ENCODE measurements around the gene LTBP3. TPM values are rescaled to one million over a fixed set of nuclear protein-coding genes. Genes with fewer than 3 reads are reported as not detected.

LTBP3 gene
- polyA plus RNA-seq, 1 of the 3 experiments (the other 2 are of a cell fraction): 167 TPM

GRCh38 chr11:65493367-65494176 is 64.6 kb downstream of the LTBP3 start (continued):
- TF ChIP-seq FOXJ3 (CRISPR knock-in tag; IDR thresholded peaks at IDR 0.05) (no peak), RCOR1 (IDR thresholded peaks at IDR 0.05; ENCODE audit: low read length) (no peak), JUND (IDR thresholded peaks at IDR 0.05) (peak; percentile 63; the same call in 1 of the 2 replicates), CTCF (IDR thresholded peaks at IDR 0.05) (no peak), SMC3 (IDR thresholded peaks at IDR 0.05; ENCODE audit: low read depth, low read length) (no peak), TAF1 (IDR thresholded peaks at IDR 0.05; ENCODE audit: borderline replicate concordance, low read depth, low read length) (peak; percentile 44; the same call in 1 of the 2 replicates), FOSL2 (IDR thresholded peaks at IDR 0.05; ENCODE audit: borderline replicate concordance, low read depth) (peak; percentile 61; the same call in 1 of the 2 replicates), MXI1 (IDR thresholded peaks at IDR 0.05; ENCODE audit: low read depth, low read length) (no peak)
- TF ChIP-seq, protein P1, sequence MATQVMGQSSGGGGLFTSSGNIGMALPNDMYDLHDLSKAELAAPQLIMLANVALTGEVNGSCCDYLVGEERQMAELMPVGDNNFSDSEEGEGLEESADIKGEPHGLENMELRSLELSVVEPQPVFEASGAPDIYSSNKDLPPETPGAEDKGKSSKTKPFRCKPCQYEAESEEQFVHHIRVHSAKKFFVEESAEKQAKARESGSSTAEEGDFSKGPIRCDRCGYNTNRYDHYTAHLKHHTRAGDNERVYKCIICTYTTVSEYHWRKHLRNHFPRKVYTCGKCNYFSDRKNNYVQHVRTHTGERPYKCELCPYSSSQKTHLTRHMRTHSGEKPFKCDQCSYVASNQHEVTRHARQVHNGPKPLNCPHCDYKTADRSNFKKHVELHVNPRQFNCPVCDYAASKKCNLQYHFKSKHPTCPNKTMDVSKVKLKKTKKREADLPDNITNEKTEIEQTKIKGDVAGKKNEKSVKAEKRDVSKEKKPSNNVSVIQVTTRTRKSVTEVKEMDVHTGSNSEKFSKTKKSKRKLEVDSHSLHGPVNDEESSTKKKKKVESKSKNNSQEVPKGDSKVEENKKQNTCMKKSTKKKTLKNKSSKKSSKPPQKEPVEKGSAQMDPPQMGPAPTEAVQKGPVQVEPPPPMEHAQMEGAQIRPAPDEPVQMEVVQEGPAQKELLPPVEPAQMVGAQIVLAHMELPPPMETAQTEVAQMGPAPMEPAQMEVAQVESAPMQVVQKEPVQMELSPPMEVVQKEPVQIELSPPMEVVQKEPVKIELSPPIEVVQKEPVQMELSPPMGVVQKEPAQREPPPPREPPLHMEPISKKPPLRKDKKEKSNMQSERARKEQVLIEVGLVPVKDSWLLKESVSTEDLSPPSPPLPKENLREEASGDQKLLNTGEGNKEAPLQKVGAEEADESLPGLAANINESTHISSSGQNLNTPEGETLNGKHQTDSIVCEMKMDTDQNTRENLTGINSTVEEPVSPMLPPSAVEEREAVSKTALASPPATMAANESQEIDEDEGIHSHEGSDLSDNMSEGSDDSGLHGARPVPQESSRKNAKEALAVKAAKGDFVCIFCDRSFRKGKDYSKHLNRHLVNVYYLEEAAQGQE (IDR thresholded peaks at IDR 0.05; ENCODE audit: low read depth, low read length): peak; percentile 34
- TF ChIP-seq, protein P2, sequence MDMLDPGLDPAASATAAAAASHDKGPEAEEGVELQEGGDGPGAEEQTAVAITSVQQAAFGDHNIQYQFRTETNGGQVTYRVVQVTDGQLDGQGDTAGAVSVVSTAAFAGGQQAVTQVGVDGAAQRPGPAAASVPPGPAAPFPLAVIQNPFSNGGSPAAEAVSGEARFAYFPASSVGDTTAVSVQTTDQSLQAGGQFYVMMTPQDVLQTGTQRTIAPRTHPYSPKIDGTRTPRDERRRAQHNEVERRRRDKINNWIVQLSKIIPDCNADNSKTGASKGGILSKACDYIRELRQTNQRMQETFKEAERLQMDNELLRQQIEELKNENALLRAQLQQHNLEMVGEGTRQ (IDR thresholded peaks at IDR 0.05; ENCODE audit: borderline replicate concordance, low read depth, low read length): no peak
- TF ChIP-seq, protein P3, sequence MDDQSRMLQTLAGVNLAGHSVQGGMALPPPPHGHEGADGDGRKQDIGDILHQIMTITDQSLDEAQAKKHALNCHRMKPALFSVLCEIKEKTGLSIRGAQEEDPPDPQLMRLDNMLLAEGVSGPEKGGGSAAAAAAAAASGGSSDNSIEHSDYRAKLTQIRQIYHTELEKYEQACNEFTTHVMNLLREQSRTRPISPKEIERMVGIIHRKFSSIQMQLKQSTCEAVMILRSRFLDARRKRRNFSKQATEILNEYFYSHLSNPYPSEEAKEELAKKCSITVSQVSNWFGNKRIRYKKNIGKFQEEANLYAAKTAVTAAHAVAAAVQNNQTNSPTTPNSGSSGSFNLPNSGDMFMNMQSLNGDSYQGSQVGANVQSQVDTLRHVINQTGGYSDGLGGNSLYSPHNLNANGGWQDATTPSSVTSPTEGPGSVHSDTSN (IDR thresholded peaks at IDR 0.05): peak; percentile 91
- TF ChIP-seq, protein P4, sequence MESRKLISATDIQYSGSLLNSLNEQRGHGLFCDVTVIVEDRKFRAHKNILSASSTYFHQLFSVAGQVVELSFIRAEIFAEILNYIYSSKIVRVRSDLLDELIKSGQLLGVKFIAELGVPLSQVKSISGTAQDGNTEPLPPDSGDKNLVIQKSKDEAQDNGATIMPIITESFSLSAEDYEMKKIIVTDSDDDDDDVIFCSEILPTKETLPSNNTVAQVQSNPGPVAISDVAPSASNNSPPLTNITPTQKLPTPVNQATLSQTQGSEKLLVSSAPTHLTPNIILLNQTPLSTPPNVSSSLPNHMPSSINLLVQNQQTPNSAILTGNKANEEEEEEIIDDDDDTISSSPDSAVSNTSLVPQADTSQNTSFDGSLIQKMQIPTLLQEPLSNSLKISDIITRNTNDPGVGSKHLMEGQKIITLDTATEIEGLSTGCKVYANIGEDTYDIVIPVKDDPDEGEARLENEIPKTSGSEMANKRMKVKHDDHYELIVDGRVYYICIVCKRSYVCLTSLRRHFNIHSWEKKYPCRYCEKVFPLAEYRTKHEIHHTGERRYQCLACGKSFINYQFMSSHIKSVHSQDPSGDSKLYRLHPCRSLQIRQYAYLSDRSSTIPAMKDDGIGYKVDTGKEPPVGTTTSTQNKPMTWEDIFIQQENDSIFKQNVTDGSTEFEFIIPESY (IDR thresholded peaks at IDR 0.05; ENCODE audit: borderline replicate concordance, low read depth): peak; percentile 29; the same call in 1 of the 2 replicates
